ENCODE measurements around the gene RABGAP1L.

RABGAP1L gene

DNA sequence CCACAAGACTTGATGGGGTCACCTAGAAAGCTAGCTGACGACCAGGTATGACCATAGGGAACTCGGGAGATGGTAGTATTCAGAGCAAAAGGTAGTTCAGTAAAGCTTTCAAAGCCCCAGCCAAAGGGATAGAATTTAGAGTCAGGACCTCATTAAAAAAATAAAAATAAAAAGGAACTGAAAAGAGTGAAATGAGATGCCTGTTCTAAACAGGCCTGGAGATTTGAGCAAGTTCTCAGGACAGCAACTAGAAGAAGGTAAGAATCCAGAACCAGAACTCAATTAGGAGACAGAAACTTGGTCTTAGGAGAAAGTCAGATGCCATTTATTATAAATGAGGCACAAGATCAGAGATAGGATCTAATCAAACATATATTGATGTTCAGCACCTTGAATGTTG lies 575.0 kb downstream of the RABGAP1L start:
- DNase-seq, result no peak

DNA sequence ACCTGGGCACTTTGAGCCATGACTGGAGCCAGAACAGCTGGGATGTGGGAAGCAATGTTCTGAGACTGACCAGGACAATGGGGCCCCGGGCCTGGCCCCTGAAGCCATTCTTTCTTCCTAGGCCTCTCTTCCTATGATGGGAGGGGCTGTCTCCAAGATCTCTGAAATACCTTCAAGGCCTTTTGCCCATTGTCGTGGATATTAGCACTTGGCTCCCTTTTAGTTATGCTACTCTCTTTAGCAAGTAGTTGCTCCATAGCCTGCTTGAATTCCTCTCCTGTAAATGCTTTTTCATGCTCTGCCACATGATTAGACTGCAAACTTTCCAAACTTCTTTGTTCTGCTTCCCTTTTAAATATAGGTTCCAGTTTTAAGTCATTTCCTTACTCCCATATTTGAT lies 577.5 kb downstream of the RABGAP1L start:
- DNase-seq, result no peak

DNA sequence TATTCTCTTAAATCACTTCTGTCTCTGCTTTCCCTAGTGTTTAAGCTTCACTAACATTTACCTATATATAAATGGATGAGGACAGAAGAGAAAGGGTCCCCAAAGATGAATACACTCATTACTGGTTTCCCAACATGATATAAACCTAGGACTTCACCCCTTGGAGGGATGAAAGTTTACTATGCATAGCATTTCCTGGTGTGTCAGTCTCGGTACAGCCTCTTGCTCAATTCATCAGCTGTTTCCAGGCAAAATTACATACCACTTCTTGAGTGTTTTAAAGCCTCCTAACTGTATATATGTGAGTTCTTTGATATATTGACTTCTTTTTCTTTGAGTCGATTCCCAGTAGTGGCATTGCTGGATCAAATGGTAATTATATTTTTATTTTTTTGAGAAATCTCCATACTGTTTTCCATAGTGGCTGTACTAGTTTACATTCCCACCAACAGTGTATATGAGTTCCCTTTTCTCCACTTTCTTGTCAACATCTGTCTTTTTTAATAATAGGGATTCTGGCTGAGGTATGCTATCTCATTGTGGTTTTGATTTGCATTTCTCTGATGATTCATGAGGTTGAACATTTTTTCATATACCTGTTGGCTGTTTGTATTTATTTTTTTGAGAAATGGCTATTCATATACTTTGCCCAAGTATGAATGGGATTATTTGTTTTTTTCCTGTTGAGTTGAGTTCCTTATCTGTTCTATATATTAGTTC lies 581.1 kb downstream of the RABGAP1L start:
- no peak for DNase-seq

DNA sequence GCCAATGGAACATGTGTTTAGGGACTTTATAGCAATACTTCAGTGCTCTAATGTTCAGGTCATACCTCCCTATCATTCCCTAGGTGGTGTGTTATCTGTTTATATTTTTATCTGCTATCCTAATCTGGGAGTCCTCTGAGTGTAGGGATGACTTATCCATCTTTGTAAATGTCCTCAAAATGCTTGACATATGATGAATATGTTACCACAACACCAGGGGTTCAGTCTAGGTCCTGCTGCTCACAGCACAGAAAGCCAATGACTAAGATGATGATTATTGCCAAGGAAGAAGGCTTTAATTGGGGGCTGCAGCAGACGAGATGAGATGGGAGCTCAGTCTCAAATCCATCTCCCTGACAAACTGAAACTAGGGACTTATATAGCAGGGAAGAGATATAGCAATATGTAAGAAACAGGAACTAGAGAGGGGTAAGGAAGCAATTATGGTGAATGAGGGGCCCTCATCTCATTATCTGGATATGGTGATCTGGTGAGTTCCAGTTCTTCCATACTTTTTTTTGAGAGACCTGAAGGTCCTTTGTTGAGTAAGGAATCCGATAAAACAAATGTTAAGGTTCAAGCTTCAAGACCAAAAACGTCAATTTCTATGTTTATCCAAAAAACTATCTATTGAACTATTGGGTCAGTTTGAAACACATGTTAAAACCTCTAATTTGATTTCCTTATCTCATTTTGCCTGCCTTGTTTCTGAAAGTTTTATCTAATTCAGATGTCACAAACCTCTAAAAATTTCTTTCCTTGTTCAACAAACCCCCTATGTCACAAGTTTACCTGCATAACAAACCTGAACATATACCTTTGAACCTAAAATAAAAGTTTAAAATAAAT lies 583.7 kb downstream of the RABGAP1L start:
- no peak for DNase-seq

DNA sequence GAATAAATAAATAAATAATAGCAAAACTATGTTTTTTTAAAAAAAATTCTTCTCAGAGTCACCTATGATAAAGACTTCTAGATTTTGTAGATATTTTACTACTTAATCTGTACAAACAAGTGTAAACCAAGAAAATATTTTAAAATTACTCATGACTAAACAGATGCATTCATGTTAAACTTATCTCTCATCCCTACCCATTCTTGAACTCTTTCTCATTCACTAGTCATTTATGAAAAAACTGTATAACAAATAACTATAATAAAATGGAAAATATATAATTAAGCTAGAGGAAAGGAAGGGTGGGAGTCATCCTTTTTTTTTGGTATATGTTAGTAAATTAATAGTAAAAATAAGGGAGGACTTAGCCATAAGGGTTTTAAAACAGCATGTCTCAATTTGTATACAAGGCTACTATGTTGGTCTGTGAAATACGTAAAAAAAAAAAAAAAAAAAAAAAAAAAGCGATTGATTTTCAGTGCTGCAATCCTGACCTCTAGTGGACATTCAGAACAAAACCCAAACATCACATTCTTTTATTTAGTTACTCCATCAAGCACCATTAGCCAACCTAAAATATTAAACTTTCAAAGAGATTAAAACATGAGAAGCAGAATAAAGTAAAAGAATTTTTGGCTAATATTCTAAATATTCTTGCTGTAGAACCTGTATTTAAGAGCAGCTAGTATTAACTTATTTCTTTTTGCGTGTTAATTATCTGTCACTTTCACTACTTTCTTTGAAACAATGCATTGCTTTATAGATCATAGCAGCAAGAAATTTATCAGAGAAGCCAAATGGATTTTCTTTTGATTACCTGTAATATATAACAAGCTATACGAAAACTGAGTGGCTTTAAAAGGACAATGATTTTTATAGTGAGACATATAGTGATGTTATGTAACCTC lies 584.6 kb downstream of the RABGAP1L start:
- DNase-seq, result no peak

DNA sequence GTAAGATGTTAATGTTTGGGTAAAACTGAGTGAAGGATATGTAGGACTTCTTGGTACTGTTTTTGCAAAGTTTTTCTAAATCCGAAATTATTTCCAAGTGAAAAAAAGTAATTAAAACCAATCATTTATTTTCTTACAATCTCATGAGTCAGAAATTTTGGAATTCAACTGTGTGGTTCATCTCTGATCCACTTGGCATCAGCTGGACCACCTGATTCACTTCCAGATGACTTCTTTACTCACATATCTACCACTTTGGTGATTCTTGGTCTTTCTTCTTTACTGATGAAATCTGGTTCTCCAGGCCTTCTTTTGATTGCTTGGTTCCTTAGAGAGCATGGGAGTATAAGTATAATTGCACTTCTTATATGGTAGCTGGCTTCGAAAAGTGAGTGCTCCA lies 585.6 kb downstream of the RABGAP1L start:
- DNase-seq, result no peak

DNA sequence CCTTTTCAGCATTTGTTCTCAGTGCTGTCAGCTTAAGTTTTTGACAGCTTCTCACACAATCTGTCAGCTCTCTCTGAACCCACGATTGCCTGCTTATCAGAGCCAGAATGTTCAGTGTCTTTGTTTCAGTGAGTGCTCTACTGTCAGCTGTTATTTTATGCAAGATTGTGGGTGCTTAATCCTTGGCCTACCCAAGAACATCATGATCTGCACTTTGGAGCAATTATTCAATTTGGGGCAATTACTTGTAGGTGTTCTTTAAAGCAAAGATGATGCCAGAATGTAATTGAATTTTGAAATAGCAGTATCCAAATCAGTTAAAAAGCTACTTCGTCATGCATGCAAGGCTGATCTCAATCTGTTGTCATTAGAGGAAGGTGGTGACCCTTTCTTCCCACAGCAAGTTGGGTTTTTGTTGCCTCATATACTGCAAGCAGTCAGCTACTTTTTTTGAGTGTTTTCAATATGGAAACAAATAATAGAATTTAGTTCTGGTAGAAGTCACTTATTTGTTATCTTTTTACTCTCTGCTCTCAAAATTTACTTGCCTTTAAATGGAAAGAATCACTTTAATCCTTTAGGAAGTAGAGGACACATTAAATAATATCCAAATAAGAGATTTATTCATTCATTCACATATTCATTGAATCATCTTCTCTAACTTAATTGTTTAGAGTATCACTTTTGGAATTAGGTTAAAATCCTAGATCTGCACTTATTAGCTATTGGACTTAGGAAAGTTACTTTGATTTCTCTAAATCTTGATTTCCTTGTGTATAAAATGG lies 586.9 kb downstream of the RABGAP1L start:
- no peak for DNase-seq

DNA sequence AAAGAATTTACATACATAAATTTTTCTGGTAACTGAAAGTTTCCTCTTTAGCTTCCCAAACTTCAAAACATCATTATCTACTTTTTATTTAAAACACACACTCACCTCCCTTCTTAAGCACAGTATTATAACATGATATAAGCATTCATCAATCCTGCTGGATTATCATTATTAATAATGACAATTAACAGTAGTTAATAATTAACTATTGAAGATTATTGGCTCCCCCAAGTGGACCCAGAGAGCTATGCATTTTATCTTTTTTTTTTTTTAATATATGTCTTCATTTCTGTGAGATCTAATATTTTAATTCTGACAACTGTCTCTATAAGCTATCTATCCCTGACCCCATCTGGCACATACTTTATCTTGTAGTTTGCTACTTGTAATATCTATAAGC lies 588.3 kb downstream of the RABGAP1L start:
- no peak for DNase-seq

DNA sequence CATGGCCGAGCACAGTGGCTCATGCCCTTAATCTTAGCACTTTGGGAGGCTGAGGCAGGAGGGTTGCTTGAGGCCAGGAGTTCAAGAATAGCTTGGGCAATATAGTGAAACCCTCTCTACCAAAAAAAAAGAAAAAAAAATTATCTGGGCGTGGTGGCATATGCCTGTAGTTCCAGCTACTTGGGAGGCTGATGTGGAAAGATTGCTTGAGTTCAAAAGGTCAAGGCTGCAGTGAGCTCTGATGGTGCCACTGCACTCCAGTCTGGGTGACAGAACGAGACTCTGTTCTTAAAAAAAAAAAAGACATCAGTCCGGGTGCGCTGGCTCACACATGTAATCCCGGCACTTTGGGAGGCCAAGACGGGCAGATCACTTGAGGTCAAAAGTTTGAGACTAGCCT lies 589.3 kb downstream of the RABGAP1L start:
- no peak for DNase-seq

DNA sequence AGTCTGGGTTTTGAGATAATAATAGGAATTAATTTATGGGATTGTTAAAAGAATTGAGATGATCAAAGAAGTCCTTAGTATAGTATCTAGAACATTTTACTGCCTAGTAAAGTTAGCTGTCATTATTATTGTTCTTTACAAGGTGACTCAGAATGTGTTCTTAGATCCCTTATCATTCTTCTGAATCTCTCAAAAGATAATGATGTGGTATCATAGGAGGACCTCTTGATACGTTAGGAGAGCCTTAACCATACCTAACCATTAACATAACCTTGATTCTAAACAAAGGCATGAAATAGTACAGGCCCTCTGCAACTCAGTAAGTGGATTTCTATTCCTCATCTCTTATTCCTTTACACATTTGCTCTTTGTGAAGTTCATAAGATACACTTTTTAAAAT lies 593.8 kb downstream of the RABGAP1L start:
- no peak for DNase-seq

DNA sequence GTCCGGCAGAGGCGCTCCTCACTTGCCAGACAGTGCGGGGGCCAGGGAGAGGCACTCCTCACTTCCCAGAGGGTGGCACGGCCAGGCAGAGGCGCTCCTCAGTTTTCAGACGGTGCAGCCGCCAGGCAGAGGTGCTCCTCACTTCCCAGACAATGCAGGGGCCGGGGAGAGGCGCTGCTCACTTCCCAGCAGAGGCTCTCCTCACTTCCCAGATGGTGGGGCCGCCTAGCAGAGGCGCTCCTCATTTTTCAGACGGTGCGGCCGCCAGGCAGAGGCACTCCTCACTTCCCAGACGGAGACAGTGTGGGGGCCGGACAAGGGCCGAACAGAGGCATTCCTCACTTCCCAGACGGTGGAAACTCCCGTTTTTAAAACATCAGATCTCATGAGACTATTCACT lies 602.0 kb downstream of the RABGAP1L start:
- DNase-seq, result no peak

DNA sequence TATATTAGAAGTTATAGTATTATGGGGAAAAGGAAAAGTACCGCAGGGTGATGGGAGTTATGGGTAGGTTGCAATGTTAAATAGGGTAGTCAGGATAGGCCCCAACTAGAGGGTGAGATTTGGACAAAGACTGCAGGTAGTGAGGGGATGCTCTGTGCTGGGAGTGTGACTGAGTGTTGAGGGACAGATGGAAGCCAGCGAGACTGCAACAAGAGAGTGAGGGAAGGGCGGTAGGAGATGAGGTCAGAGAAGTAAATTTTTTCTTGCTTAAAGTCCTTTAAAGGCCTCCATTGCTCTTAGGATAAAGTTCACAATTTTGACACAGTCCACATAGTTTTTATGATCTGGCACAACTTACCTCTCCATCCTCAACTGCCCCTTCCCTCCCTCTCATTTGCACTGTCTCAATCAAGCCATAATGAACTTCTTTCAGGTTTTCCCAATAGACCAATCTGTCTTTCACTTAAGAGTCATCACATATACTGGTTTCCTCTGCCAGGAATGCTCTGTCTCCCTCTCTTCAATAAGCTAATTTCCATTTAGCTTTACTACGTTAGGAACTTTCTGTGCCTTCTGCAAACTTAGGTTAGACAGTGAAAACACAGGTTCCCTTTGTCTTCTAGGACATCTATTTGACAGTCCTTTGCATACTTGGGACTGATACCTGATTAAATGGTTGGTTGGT lies 602.7 kb downstream of the RABGAP1L start:
- no peak for DNase-seq

DNA sequence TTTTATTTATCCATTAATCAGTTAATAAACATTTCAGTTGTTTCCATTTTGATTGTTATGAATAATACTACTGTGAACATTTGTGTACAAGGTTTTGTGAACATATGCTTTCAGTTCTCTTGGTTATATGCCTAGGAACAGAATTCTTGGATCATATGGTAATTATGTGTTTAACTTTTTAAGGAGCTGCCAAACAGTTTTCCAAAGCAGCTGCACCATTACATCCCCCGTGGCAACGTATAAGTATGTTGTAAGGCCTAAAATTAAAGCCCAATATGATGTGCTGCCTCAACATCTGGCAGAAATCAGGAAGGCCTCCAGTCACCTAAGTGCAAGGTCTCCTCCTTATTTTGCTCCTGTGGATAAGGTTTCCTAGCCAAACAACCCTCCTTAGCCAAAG lies 604.9 kb downstream of the RABGAP1L start:
- DNase-seq, result no peak

DNA sequence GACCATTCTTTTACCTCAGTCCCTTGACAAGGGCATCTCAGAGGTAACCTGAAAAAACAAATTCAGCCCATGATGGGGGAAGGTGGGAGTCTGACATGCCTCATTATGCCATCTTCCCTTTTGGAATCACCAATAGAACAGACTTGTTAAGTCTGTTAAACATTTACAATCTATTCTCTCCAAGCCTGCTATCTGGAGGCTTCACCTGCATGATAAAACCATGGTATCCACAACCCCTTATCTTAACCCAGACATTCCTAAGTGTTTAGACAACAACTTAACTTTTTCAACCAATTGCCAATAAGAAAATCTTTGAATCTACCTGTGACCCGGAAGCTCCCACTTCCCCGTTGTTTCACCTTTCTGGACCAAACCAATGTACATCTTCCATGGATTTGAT lies 607.4 kb downstream of the RABGAP1L start:
- DNase-seq, result no peak

DNA sequence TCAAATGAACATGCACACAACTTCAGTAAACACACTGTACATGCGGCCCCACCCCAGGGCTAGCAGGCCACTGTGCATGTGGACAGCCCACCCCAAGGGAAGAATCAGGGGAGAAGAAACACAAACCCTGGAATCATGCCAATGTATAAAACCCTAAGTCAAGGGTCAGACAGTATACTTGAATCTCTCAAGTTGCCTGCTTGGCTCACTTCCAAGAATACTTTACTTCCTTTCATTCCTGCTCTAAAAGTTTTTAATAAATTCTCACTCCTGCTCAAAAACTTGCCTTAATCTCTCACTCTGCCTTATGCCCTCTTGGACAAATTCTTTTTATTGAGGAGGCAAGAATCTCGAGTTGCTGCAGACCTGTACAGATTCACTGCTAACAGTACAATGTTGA lies 609.2 kb downstream of the RABGAP1L start:
- DNase-seq, result no peak

DNA sequence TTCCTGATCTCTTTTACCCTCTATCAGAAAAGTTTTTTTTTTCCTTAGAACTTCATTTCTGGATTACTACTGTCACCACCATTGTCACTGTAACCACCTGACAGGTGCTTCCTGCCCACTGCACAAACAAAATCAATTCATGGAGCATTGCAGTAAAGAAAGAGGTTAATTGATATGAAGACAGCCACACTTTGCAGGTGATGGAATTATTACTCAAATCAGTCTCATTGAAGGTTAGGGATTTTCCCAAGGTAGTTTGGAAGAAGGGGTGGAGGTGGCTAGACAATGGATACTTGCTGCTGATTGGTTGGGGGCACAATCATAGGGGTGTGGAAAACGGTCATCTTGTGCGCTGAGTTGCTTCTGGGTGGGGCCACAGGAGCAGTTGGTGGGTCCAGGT lies 609.6 kb downstream of the RABGAP1L start:
- DNase-seq, result no peak

DNA sequence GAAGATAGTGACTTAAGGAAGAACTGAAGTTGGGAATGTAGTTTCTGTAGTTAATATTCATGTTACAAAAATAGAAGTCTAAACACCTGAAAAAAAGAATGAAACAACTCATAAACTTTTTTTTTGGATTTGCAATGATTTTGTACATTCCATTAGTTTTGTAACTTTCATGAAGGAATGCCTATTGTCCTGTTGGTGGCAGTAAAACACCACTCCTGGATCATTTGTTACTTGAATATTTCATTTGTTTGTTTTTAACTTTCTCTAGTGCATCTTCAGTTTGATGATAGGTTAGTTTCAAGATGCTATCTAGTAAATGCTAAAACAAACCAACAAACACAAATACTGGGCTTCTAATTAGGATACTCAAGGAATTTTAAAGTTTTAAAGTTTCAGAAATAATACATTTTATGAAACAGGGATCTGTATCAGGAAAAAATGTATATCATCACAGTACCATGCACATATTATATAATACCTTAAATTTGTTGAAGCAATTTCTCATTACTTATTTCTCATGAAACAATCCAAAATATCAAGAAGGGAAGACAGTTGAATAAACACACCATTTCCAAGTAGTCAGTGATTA lies 610.7 kb downstream of the RABGAP1L start:
- no peak for DNase-seq

DNA sequence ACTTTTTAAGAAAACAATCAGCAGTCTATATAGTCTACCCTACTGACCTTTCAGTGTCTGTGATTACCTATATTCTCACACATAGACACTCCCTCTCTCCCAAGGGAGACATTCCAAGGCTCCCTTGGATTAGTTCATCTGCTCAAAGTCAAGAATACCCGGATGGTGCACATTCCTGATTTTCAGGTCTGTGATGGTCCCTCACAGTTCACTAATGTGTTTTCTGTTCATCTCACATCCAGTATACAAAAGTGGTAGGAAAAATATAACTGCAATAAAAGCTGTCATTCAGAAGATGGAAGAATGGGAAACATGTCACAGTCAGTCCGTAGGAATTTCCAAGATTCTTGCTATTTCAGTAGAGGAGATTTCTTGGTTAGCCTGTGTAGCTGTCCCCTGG lies 616.3 kb downstream of the RABGAP1L start:
- no peak for DNase-seq

DNA sequence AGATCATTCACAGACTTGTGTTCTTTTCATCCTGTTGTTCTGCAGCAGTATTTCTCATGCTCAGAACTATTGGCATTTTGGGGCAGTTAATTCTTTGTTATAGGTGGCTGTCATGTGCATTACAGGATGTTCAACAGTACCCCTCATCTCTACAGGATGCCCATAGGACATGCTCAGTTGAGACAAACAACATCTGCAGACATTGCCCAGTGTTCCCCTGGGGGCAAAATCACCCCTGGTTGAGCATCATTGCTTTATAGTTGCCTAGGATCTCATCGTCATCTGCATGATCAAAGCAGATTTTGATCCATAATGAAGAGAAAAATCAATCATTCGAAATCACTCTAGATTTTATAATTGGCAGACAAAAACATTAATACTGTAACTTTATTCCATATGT lies 617.9 kb downstream of the RABGAP1L start:
- DNase-seq, result no peak

DNA sequence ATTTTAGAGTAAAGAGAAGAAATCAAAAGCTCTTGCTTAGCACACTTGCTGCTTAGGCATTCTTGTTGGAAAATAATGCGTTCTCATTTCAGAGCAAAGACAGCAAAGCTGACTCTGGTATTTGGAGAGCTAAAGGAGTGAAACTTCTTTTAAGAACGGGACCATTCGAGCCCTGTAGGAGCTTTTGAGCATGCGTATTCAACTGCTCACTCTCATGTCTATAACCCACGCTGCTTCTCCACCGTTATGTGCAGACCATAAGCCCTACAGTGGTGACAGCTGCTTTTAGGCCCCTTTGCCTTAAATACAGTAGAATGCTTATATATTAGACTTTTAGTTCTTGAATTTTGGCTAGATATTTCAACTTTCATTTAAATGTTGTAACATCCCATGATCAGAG lies 626.2 kb downstream of the RABGAP1L start:
- DNase-seq, result no peak

DNA sequence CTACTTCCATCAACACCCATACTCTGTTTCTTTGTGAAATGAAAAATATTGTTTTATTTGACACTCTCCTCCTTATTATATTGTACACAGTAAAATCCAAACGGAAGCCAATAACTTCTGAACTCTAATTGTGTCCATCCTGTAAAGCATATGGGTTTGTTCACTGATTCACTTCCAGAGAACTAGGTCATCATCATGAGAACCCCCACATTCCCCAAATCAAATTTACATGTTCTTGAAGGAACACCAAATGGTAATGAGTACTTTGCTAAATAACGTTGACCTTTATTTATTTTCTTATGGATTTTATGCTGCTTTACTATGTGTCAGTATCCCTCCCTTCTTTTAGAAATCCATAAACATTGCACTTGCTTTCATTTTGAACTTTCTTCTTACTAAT lies 627.0 kb downstream of the RABGAP1L start:
- DNase-seq, result no peak

DNA sequence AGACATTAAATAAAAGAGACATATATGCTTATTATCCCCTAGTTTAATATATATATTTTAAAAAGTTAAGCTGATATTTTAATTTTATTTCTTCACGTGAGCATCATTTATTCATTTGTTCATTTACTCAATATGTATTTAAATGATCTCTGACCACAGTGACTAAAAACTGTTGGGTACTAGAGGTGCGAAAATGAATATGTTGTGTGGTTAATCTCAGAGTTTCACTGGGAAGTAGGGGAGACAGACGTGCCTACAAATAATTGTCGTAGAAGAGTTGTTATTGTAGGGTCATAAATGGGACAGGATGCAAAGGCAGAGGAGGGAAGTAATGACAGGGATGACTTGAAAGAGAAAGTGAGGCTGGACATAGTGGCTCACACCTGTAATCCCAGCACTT lies 627.4 kb downstream of the RABGAP1L start:
- DNase-seq, result no peak
